GM19397 (cell line): ENCODE data around the gene CYP46A1.

ENCODE experiments used
- ATAC-seq: cut with Tn5 transposase; IDR thresholded peaks from one replicate; pipeline ENCODE4 v1.9.1; 2021; ENCODE audit warnings: mild to moderate bottlenecking, moderate library complexity; ENCODE audit not compliant: unreplicated experiment

CYP46A1 gene

GRCh38 chr14:99686557-99687283 is 2.6 kb downstream of the CYP46A1 start:
- ATAC-seq = no peak

- no peak for ATAC-seq
Measured at GRCh38 chr14:99687284-99688209, 3.4 kb downstream of the CYP46A1 start.

- ATAC-seq = no peak
Measured at GRCh38 chr14:99688210-99688581, 4.1 kb downstream of the CYP46A1 start.

- ATAC-seq = no peak
Measured at GRCh38 chr14:99688629-99689028, 4.5 kb downstream of the CYP46A1 start.

GRCh38 chr14:99689266-99690236 is 5.5 kb downstream of the CYP46A1 start:
- no peak for ATAC-seq

GRCh38 chr14:99690636-99691035 is 6.5 kb downstream of the CYP46A1 start:
- ATAC-seq = no peak

GRCh38 chr14:99691111-99691885 is 7.2 kb downstream of the CYP46A1 start:
- no peak for ATAC-seq

GRCh38 chr14:99693918-99694317 is 9.8 kb downstream of the CYP46A1 start:
- ATAC-seq = no peak

- no peak for ATAC-seq
Measured at GRCh38 chr14:99696929-99697328, 12.8 kb downstream of the CYP46A1 start.

- ATAC-seq = no peak
Measured at GRCh38 chr14:99698236-99698635, 14.1 kb downstream of the CYP46A1 start.

- no peak for ATAC-seq
Measured at GRCh38 chr14:99698642-99699041, 14.5 kb downstream of the CYP46A1 start.

- ATAC-seq = no peak
Measured at GRCh38 chr14:99699085-99699760, 15.1 kb downstream of the CYP46A1 start.

GRCh38 chr14:99699861-99700260 is 15.8 kb downstream of the CYP46A1 start:
- ATAC-seq = no peak

GRCh38 chr14:99700379-99700778 is 16.3 kb downstream of the CYP46A1 start:
- ATAC-seq = no peak

- ATAC-seq = no peak
Measured at GRCh38 chr14:99701260-99701659, 17.2 kb downstream of the CYP46A1 start.

GRCh38 chr14:99702115-99702514 is 18.0 kb downstream of the CYP46A1 start:
- ATAC-seq = no peak

GRCh38 chr14:99703381-99703780 is 19.3 kb downstream of the CYP46A1 start:
- no peak for ATAC-seq

GRCh38 chr14:99704037-99704436 is 19.9 kb downstream of the CYP46A1 start:
- ATAC-seq = no peak

GRCh38 chr14:99706107-99706900 is 22.2 kb downstream of the CYP46A1 start:
- no peak for ATAC-seq
